H9 (cell line): Measurements from ENCODE around the gene ARMH3. TPM values are rescaled to one million over a fixed set of nuclear protein-coding genes. Genes with fewer than 3 reads are reported as not detected.

ENCODE experiments used
- DNase-seq: peaks from one replicate; pipeline ENCODE4 v3.0.0-alpha.2; 2017
- H2AFZ ChIP-seq: one replicate; pipeline ENCODE4 v1.6.1; 2013; ENCODE audit warnings: mild to moderate bottlenecking, low read length, control low read depth, moderate library complexity
- H2AK5ac ChIP-seq: 2 replicates; pipeline ENCODE4 v1.6.1; 2013; ENCODE audit warnings: low read length, control low read depth, mixed read lengths; ENCODE audit not compliant: insufficient read length
- H2BK120ac ChIP-seq: one replicate; pipeline ENCODE4 v1.6.1; 2013; ENCODE audit warnings: low read depth, mild to moderate bottlenecking, low read length, control low read depth, inconsistent platforms; ENCODE audit not compliant: poor library complexity, severe bottlenecking
- H2BK12ac ChIP-seq: 2 replicates; pipeline ENCODE4 v1.6.1; 2013; ENCODE audit warnings: low read length, control low read depth, mixed read lengths, low read depth; ENCODE audit not compliant: insufficient read length
- H2BK15ac ChIP-seq: 2 replicates; pipeline ENCODE4 v1.6.1; 2013; ENCODE audit warnings: low read depth, low read length, control low read depth
- H2BK20ac ChIP-seq: one replicate; pipeline ENCODE4 v1.6.1; 2013; ENCODE audit warnings: low read depth, mild to moderate bottlenecking, low read length, control low read depth, inconsistent platforms; ENCODE audit not compliant: poor library complexity, severe bottlenecking
- H2BK5ac ChIP-seq: 2 replicates; pipeline ENCODE4 v1.6.1; 2013; ENCODE audit warnings: low read length, control low read depth, mixed read lengths; ENCODE audit not compliant: insufficient read length
- H3K14ac ChIP-seq: 2 replicates; pipeline ENCODE4 v1.6.1; 2013; ENCODE audit warnings: low read length, control low read depth; ENCODE audit not compliant: insufficient read depth
- H3K18ac ChIP-seq: 2 replicates; pipeline ENCODE4 v1.6.1; 2013; ENCODE audit warnings: low read depth, mild to moderate bottlenecking, mixed read lengths, low read length, control low read depth; ENCODE audit not compliant: insufficient read length
- H3K23ac ChIP-seq: 2 replicates; pipeline ENCODE4 v1.6.1; 2013; ENCODE audit warnings: low read length, control low read depth, mixed read lengths, low read depth; ENCODE audit not compliant: insufficient read length
- H3K23me2 ChIP-seq: 2 replicates; pipeline ENCODE4 v1.6.1; 2013; ENCODE audit warnings: low read depth, mild to moderate bottlenecking, mixed read lengths, low read length, control low read depth; ENCODE audit not compliant: insufficient read length, poor library complexity, severe bottlenecking
- H3K27ac ChIP-seq: 2 replicates; pipeline ENCODE4 v1.5.1; 2013; ENCODE audit warnings: low read length, control low read depth, mixed read lengths, low read depth; ENCODE audit not compliant: insufficient read length
- H3K27me3 ChIP-seq: 2 replicates; pipeline ENCODE4 v1.6.1; 2013; ENCODE audit warnings: low read length, control low read depth, inconsistent platforms; ENCODE audit not compliant: insufficient read depth
- H3K4ac ChIP-seq: 2 replicates; pipeline ENCODE4 v1.6.1; 2013; ENCODE audit warnings: low read depth, mild to moderate bottlenecking, control low read depth, inconsistent platforms, low read length, moderate library complexity
- H3K4me1 ChIP-seq: 2 replicates; pipeline ENCODE4 v1.6.1; 2013; ENCODE audit warnings: low read length, control low read depth, inconsistent platforms; ENCODE audit not compliant: insufficient read depth
- H3K4me2 ChIP-seq: 2 replicates; pipeline ENCODE4 v1.6.1; 2013; ENCODE audit warnings: low read length, control low read depth, mixed read lengths; ENCODE audit not compliant: insufficient read length, insufficient read depth
- H3K56ac ChIP-seq: 2 replicates; pipeline ENCODE4 v1.6.1; 2013; ENCODE audit warnings: low read depth, mild to moderate bottlenecking, mixed read lengths, low read length, control low read depth; ENCODE audit not compliant: insufficient read length
- H3K79me1 ChIP-seq: 2 replicates; pipeline ENCODE4 v1.6.1; 2013; ENCODE audit warnings: low read depth, mild to moderate bottlenecking, moderate library complexity, low read length, control low read depth, inconsistent platforms; ENCODE audit not compliant: insufficient read depth, poor library complexity, severe bottlenecking
- H3K79me2 ChIP-seq: 2 replicates; pipeline ENCODE4 v1.6.1; 2013; ENCODE audit warnings: low read length, control low read depth, inconsistent platforms; ENCODE audit not compliant: insufficient read depth
- H3K9ac ChIP-seq: 2 replicates; pipeline ENCODE4 v1.6.1; 2013; ENCODE audit warnings: low read length, control low read depth, mixed read lengths; ENCODE audit not compliant: insufficient read length; ENCODE audit errors: extremely low read depth
- H3K9me3 ChIP-seq: one replicate; pipeline ENCODE4 v1.6.1; 2013; ENCODE audit warnings: low read depth, low read length, inconsistent platforms; ENCODE audit not compliant: control insufficient read depth
- H3T11ph ChIP-seq: one replicate; pipeline ENCODE4 v1.6.1; 2013; ENCODE audit warnings: mild to moderate bottlenecking, low read length, control low read depth, inconsistent platforms
- H4K20me1 ChIP-seq: one replicate; pipeline ENCODE4 v1.6.1; 2013; ENCODE audit not compliant: control insufficient read depth, insufficient read length, insufficient read depth
- H4K5ac ChIP-seq: 2 replicates; pipeline ENCODE4 v1.6.1; 2013; ENCODE audit warnings: low read depth, mild to moderate bottlenecking, mixed read lengths, low read length, control low read depth; ENCODE audit not compliant: insufficient read length
- H4K8ac ChIP-seq: replicated peaks from 2 replicates; pipeline ENCODE4 v1.6.1; 2013; ENCODE audit warnings: low read length, control low read depth, mixed read lengths, low read depth; ENCODE audit not compliant: insufficient read length
- H4K91ac ChIP-seq: 2 replicates; pipeline ENCODE4 v1.6.1; 2013; ENCODE audit warnings: low read depth, mild to moderate bottlenecking, moderate library complexity, mixed read lengths, low read length, control low read depth; ENCODE audit not compliant: insufficient read length
- H3K27ac Mint-ChIP-seq, 3 experiments: 2 replicates in 2 of 3; 3 replicates in 1 of 3; pipeline ENCODE4 v1.8.0; 2020 to 2021; ENCODE audit warnings: mixed read lengths in 3 of 3, mild to moderate bottlenecking in 1 of 3, moderate library complexity in 1 of 3
- H3K27me3 Mint-ChIP-seq: 2 replicates; pipeline ENCODE4 v1.8.0; 2021; ENCODE audit warnings: low read depth, mild to moderate bottlenecking, moderate library complexity, mixed read lengths
- H3K36me3 Mint-ChIP-seq, 3 experiments: 2 replicates in 2 of 3; 3 replicates in 1 of 3; pipeline ENCODE4 v1.8.0; 2020 to 2021; ENCODE audit warnings: low read depth in 3 of 3, mixed read lengths in 3 of 3; ENCODE audit not compliant: insufficient read depth in 1 of 3
- H3K4me1 Mint-ChIP-seq, 2 experiments: 2 replicates each; pipeline ENCODE4 v1.8.0; 2020; ENCODE audit warnings: mixed read lengths in 2 of 2
- H3K4me3 Mint-ChIP-seq, 2 experiments: 2 replicates in 1 of 2; 3 replicates in 1 of 2; pipeline ENCODE4 v1.8.0; 2020 to 2021; ENCODE audit warnings: mild to moderate bottlenecking in 2 of 2, mixed read lengths in 2 of 2, moderate library complexity in 1 of 2
- H3K9me3 Mint-ChIP-seq, 2 experiments: 2 replicates in 1 of 2; 3 replicates in 1 of 2; pipeline ENCODE4 v1.8.0; 2020; ENCODE audit warnings: mild to moderate bottlenecking in 2 of 2, mixed read lengths in 2 of 2, moderate library complexity in 1 of 2
- CTCF ChIP-seq: fragments of 200-600 bp; sonication (generic); conservative IDR thresholded peaks from 3 replicates; pipeline ENCODE4 v1.8.0; 2021; ENCODE audit warnings: antibody characterized with exemption, mild to moderate bottlenecking
- WGBS: extraction: QIAGEN DNeasy Blood & Tissue Kit; methylation state at CpG from one replicate; pipeline ENCODE4 v1.1.7; 2013; ENCODE audit warnings: missing lambda C conversion rate, low lambda C conversion rate, mixed read lengths; ENCODE audit not compliant: insufficient read length; ENCODE audit errors: extremely low coverage; 5-methylcytosine and 5-hydroxymethylcytosine counted together
- total RNA-seq: library from RNA; stranded (reverse); gene quantifications from 2 replicates; pipeline ENCODE4 v1.2.1, GENCODE V29; 2021

The ARMH3 gene
- total RNA-seq, 1 experiment from 2014 or later = 20.4 TPM

- H3K79me1 ChIP-seq = no peaks in the 10 kb centered on the region
- peak overlapping the region; percentile 35 for H3K4me2 ChIP-seq
- no peaks in the 10 kb centered on the region for H3K9me3 Mint-ChIP-seq
- no peaks in the 10 kb centered on the region for H3K27me3 ChIP-seq
- no CpG with 5 or more reads among the region's 39 CpGs for WGBS
- H2BK15ac ChIP-seq = no peak overlapping the region
- DNase-seq = no peak
- H2AK5ac ChIP-seq = no peak overlapping the region
- H3K27ac ChIP-seq = no peak overlapping the region
- H3K23me2 ChIP-seq = peaks cover 19% of the 10 kb centered on the region
- H3K18ac ChIP-seq = no peak overlapping the region
- no peak overlapping the region for H3K9ac ChIP-seq
- H4K91ac ChIP-seq = no peak overlapping the region
- H4K20me1 ChIP-seq = peaks cover 3% of the 10 kb centered on the region
- peaks cover 6% of the 10 kb centered on the region; the same call in 1 of the 2 replicates for H3K4me1 ChIP-seq
- no peak overlapping the region for H3K4ac ChIP-seq
- H3K4me3 Mint-ChIP-seq = peak overlapping the region; percentile 45 to 61
- H2BK5ac ChIP-seq = no peak overlapping the region
- peaks cover 10% of the 10 kb centered on the region for H3K27me3 Mint-ChIP-seq
- no peak overlapping the region for H2BK20ac ChIP-seq
- no peak overlapping the region for H3K23ac ChIP-seq
- no peaks in the 10 kb centered on the region for H3K9me3 ChIP-seq
- H3K56ac ChIP-seq = no peak overlapping the region
- no peak overlapping the region for H2BK120ac ChIP-seq
- peak overlapping the region in 1 of 3 experiments; percentile 70; a peak in 1 of 7 replicates for H3K27ac Mint-ChIP-seq
- H3K4me1 Mint-ChIP-seq = peaks cover 18 to 25% of the 10 kb centered on the region in 2 experiments
- peaks cover 3 to 9% (median 6%) of the 10 kb centered on the region in 3 experiments; a peak in 6 of 7 replicates for H3K36me3 Mint-ChIP-seq
- no peak overlapping the region for H4K5ac ChIP-seq
- no peak overlapping the region for H3K14ac ChIP-seq
- no peak overlapping the region for H2BK12ac ChIP-seq
- H4K8ac ChIP-seq = no peak overlapping the region
- no peaks in the 10 kb centered on the region for H3K79me2 ChIP-seq
- H3T11ph ChIP-seq = no peak overlapping the region
- H2AFZ ChIP-seq = no peak overlapping the region
- no peak for TF ChIP-seq CTCF
These were observed 227.0 kb downstream of the ARMH3 start for GRCh38 chr10:101828766-101829551.
